ENCODE data around the gene CLEC18C. TPM values are rescaled to one million over a fixed set of nuclear protein-coding genes. Genes with fewer than 3 reads are reported as not detected.

Gene CLEC18C
- total and polyA plus RNA-seq, 4 donors = 0.09 to 1.0 (median 0.14) TPM; not detected in 1

- ATAC-seq (ENCODE audit: insufficient read depth, low FRiP score) (no peak), DNase-seq (no peak)
- Histone ChIP-seq H3K9ac (ENCODE audit: insufficient read depth in 1 of 2, low read length in 2 of 2) (no peak overlapping the region), H3K27me3 (ENCODE audit: control insufficient read depth in 3 of 3, insufficient read depth in 3 of 3, low read length in 2 of 3) (no peaks in the 10 kb centered on the region), H3K36me3 (ENCODE audit: control insufficient read depth in 4 of 4, insufficient read depth in 4 of 4, low read length in 4 of 4) (peaks cover 39 to 72% (median 61%) of the 10 kb centered on the region in 4 donors), H3K4me1 (ENCODE audit: control insufficient read depth in 5 of 5, insufficient read depth in 5 of 5, low read length in 5 of 5) (no peaks in the 10 kb centered on the region), H3K27ac (ENCODE audit: low read depth in 1 of 2, low read length in 1 of 2) (no peak overlapping the region), H3K4me3 (no peak overlapping the region), H3K9me3 (ENCODE audit: control insufficient read depth in 4 of 4, insufficient read depth in 3 of 4, low read length in 3 of 4) (no peaks in the 10 kb centered on the region)
- 88 to 90% methylated on average over 11 of the region's 11 CpGs for WGBS, 2 donors
- TF ChIP-seq, protein P1, sequence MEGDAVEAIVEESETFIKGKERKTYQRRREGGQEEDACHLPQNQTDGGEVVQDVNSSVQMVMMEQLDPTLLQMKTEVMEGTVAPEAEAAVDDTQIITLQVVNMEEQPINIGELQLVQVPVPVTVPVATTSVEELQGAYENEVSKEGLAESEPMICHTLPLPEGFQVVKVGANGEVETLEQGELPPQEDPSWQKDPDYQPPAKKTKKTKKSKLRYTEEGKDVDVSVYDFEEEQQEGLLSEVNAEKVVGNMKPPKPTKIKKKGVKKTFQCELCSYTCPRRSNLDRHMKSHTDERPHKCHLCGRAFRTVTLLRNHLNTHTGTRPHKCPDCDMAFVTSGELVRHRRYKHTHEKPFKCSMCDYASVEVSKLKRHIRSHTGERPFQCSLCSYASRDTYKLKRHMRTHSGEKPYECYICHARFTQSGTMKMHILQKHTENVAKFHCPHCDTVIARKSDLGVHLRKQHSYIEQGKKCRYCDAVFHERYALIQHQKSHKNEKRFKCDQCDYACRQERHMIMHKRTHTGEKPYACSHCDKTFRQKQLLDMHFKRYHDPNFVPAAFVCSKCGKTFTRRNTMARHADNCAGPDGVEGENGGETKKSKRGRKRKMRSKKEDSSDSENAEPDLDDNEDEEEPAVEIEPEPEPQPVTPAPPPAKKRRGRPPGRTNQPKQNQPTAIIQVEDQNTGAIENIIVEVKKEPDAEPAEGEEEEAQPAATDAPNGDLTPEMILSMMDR (IDR thresholded peaks at IDR 0.05; ENCODE audit: control extremely low read depth, extremely low read depth) = no peak
Measured at GRCh38 chr16:70157105-70157476, 16.5 kb upstream of the CLEC18C start.

DNA sequence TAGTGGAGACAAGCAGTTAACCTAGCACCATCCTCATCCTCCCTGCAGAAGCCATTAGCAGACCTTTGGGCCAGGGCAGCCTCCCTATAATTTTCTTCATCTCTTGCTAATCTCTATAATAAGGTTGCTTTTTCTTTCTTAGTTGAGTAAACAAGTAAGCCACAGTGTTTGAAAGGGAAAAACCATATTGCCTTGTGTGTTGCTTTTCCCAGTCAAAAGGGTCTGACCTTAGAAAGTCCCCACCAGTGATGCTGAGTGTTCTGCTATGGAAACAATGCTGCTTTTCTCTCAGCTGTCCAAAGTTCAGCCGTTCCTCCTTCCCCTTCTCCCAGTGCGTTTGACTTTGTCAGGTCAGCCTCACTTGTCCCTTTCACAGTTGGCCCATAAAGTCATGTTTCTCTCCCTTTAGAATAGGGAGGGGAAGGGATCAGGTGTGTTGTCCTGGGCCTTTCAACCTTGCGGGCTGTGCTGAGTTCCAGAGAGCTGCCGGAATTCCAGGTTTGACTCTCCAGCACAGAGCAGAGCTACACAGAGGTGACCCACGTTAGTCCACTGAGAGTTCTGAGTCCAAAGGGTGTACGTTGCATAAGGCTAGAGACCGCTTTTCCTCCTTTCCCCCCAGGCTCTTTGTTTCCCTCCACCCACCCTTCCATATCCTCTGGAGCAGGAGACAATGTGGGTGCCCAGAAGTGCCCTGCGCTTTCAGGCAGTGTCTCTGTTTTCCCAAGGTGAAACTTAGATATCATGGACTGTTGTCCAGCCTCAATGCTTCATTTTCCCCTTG, 15.9 kb upstream of the CLEC18C start:
- WGBS, 2 donors = 92 to 96% methylated on average over 8 of the region's 8 CpGs
- Histone ChIP-seq H3K36me3 (ENCODE audit: control insufficient read depth in 4 of 4, insufficient read depth in 4 of 4, low read length in 4 of 4) (peaks cover 37 to 74% (median 57%) of the 10 kb centered on the region in 4 donors), H3K4me3 (no peak overlapping the region), H3K27ac (ENCODE audit: low read depth in 1 of 2, low read length in 1 of 2) (no peak overlapping the region), H3K4me1 (ENCODE audit: control insufficient read depth in 5 of 5, insufficient read depth in 5 of 5, low read length in 5 of 5) (no peaks in the 10 kb centered on the region), H3K9me3 (ENCODE audit: control insufficient read depth in 4 of 4, insufficient read depth in 3 of 4, low read length in 3 of 4) (no peaks in the 10 kb centered on the region), H3K9ac (ENCODE audit: insufficient read depth in 1 of 2, low read length in 2 of 2) (no peak overlapping the region), H3K27me3 (ENCODE audit: control insufficient read depth in 3 of 3, insufficient read depth in 3 of 3, low read length in 2 of 3) (no peaks in the 10 kb centered on the region)
- DNase-seq = no peak
- ATAC-seq (ENCODE audit: insufficient read depth, low FRiP score) = no peak
- TF ChIP-seq, protein P1 (IDR thresholded peaks at IDR 0.05; ENCODE audit: control extremely low read depth, extremely low read depth) = no peak

DNA sequence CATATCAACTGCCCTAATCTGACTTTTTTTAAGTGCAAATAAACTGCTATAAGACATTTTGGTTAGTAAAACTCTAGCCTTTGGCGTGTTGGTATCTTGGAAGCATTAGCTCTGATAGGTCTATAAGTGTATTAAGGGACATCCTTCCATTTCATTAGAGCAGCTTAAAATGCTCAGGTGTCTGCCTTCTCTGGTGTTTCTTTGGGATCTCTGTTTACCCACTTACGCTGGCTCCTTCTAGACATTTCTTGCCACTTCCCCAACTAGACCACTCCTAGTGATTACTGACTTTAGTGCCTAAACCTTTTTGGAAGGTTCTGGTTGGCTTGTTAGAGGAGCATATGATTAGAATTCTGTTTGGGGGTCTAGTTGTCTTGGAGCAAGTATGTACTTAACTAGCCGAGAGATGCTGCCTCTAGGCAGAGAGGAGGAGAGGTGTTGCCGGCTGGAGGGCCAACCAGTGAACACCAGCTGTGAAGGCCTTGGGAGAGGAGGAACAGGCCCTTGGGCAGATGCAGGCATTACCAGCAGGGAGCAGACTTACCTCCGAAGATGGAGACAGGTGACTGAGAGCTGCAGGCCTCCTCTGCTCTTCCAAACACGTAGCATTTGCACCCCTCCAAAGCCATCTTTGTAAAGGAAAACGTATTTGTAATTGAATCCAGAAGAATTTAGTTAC, 15.2 kb upstream of the CLEC18C start:
- Histone ChIP-seq H3K36me3 (ENCODE audit: control insufficient read depth in 4 of 4, insufficient read depth in 4 of 4, low read length in 4 of 4) (peaks cover 30 to 68% (median 51%) of the 10 kb centered on the region in 4 donors), H3K9me3 (ENCODE audit: control insufficient read depth in 4 of 4, insufficient read depth in 3 of 4, low read length in 3 of 4) (no peaks in the 10 kb centered on the region), H3K27ac (ENCODE audit: low read depth in 1 of 2, low read length in 1 of 2) (no peak overlapping the region), H3K4me1 (ENCODE audit: control insufficient read depth in 5 of 5, insufficient read depth in 5 of 5, low read length in 5 of 5) (no peaks in the 10 kb centered on the region), H3K4me3 (no peak overlapping the region), H3K9ac (ENCODE audit: insufficient read depth in 1 of 2, low read length in 2 of 2) (no peak overlapping the region), H3K27me3 (ENCODE audit: control insufficient read depth in 3 of 3, insufficient read depth in 3 of 3, low read length in 2 of 3) (no peaks in the 10 kb centered on the region)
- no peak for ATAC-seq (ENCODE audit: insufficient read depth, low FRiP score)
- WGBS, 2 donors = 84 to 93% methylated on average over 7 of the region's 7 CpGs
- DNase-seq = no peak
- TF ChIP-seq, protein P1 (IDR thresholded peaks at IDR 0.05; ENCODE audit: control extremely low read depth, extremely low read depth) = no peak
